Measurements from ENCODE around the gene SBF1. TPM values are rescaled to one million over a fixed set of nuclear protein-coding genes. Genes with fewer than 3 reads are reported as not detected.

The SBF1 gene
- total and polyA plus RNA-seq, 4 donors: 30.1 to 76.9 (median 34.2) TPM

DNA sequence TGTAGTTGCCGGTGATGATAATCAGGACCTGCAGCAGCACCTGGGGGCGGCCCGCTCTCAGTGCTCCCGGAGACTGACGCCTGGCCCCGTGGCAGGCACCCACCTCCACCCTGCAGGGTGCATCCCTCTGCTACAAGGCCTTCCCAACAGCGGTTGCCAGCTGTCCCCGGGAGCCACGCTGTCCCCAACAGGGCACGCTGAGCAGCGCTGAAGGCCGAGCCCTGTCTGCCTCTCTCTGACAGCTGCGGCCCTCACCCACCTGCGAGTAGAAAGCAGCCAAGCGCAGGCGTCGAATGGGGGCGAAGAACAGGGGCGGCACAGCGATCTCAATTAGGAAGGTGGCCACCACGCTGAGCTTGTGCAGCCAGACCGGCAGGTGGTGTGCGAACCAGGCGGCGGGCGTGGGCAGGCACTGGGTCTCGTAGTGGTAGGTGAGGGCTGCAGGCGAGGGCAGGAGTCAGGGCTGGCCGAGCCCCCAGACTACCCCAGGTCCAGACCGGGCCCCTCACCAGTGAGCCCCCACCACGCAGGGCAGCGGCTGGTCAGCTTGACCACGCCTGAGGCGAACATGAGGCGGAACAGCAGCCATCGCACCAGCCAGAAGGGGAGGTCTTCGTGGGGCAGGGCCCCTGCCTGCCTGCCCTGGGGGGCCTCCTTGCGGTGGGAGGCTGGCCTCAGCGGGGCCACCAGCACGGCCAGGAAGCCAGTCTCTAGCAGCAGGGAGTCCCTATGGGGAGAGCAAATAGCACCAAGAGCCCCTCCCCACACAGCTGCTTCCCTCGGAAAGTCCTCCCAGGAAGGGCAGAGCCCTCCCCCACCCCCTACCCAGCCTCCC, 31.2 kb upstream of the SBF1 start:
- no peaks in the 10 kb centered on the region for H3K27me3 ChIP-seq (ENCODE audit: control insufficient read depth in 3 of 3, insufficient read depth in 3 of 3, low read length in 2 of 3)
- DNase-seq (no peak), ATAC-seq (ENCODE audit: insufficient read depth, low FRiP score) (no peak)
- H3K9me3 ChIP-seq (ENCODE audit: control insufficient read depth in 4 of 4, insufficient read depth in 3 of 4, low read length in 3 of 4): no peaks in the 10 kb centered on the region
- H3K9ac ChIP-seq (ENCODE audit: insufficient read depth in 1 of 2, low read length in 2 of 2): no peak overlapping the region
- TF ChIP-seq, protein P1, sequence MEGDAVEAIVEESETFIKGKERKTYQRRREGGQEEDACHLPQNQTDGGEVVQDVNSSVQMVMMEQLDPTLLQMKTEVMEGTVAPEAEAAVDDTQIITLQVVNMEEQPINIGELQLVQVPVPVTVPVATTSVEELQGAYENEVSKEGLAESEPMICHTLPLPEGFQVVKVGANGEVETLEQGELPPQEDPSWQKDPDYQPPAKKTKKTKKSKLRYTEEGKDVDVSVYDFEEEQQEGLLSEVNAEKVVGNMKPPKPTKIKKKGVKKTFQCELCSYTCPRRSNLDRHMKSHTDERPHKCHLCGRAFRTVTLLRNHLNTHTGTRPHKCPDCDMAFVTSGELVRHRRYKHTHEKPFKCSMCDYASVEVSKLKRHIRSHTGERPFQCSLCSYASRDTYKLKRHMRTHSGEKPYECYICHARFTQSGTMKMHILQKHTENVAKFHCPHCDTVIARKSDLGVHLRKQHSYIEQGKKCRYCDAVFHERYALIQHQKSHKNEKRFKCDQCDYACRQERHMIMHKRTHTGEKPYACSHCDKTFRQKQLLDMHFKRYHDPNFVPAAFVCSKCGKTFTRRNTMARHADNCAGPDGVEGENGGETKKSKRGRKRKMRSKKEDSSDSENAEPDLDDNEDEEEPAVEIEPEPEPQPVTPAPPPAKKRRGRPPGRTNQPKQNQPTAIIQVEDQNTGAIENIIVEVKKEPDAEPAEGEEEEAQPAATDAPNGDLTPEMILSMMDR (IDR thresholded peaks at IDR 0.05; ENCODE audit: control extremely low read depth, extremely low read depth): no peak
- H3K27ac ChIP-seq (ENCODE audit: low read depth in 1 of 2, low read length in 1 of 2): no peak overlapping the region
- peaks cover 7 to 20% (median 12%) of the 10 kb centered on the region in 5 donors for H3K4me1 ChIP-seq (ENCODE audit: control insufficient read depth in 5 of 5, insufficient read depth in 5 of 5, low read length in 5 of 5)
- no peak overlapping the region for H3K4me3 ChIP-seq
- peaks cover 0 to 40% (median 5%) of the 10 kb centered on the region in 4 donors for H3K36me3 ChIP-seq (ENCODE audit: control insufficient read depth in 4 of 4, insufficient read depth in 4 of 4, low read length in 4 of 4)
- 91 to 94% methylated on average over 38 to 41 of the region's 41 CpGs for WGBS, 2 donors

DNA sequence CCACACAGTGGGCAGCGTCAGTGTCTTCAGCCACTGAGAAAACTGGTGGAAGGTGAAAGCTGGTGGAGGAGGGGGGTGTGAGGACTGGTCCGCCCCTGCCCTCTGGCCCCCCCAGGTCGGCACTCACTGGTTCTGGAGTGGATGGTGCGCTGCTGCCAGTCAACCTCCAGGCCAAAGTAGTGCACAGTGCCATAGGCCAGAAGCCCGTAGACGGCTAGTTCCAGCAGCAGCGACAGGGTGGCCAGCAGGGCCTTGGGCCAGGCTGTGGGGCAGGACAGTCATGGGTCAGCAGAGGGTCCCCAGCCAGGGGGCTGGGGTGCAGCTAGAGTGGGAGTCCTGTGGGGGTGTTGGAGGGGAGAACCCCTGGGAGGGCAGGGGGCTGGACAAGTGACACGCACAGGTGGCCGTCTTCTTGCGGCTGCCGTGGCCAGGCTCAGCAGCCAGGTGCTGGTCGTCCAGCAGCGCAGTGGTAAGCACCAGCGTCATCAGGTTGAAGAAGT, 30.5 kb upstream of the SBF1 start:
- TF ChIP-seq, protein P1 (IDR thresholded peaks at IDR 0.05; ENCODE audit: control extremely low read depth, extremely low read depth): no peak

DNA sequence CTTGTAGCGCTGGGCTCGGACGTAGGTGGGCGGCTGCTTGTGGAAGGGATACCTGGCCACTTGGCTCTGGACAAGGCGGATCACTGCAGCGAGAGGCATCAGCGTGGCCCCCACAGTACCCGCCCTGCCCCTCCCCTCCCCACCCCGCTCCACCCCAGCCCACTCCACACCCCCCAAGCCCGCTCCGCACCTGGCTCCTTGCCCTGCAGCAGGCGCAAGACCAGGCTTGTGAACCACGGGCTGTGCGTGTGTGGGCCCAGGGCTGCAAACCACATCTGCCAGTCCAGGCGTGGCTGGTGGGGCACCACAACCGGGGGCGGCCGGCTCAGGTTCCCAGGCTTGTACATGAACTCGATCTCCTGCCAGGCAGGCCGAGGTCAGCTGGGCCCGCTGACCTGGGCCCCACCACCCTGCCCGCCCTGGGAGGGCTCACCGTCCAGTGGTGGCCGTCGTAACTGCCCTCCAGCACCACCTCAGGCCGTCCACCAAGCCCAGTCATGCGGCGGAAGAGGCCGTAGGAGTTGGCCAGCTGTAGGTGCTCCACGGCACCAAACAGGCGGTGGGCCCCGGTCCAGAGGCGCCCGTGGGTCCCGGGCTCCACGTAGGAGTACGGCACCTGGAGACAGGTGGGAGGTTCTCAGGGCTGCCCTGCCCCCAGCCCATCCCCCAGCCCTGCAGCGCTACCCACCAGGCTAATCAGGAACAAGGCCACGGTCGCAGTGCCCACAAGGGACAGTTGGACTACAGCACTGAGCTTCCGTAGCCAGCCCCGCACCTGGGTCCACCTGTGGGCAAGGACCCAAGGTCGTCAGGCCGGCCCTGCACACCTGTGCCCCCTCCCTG, 29.8 kb upstream of the SBF1 start:
- TF ChIP-seq, protein P1 (IDR thresholded peaks at IDR 0.05; ENCODE audit: control extremely low read depth, extremely low read depth): no peak
- Histone ChIP-seq H3K36me3 (ENCODE audit: control insufficient read depth in 4 of 4, insufficient read depth in 4 of 4, low read length in 4 of 4) (peaks cover 0 to 38% (median 5%) of the 10 kb centered on the region in 4 donors), H3K9me3 (ENCODE audit: control insufficient read depth in 4 of 4, insufficient read depth in 3 of 4, low read length in 3 of 4) (no peaks in the 10 kb centered on the region), H3K27me3 (ENCODE audit: control insufficient read depth in 3 of 3, insufficient read depth in 3 of 3, low read length in 2 of 3) (no peaks in the 10 kb centered on the region), H3K4me3 (no peak overlapping the region), H3K4me1 (ENCODE audit: control insufficient read depth in 5 of 5, insufficient read depth in 5 of 5, low read length in 5 of 5) (peaks cover 7 to 19% (median 12%) of the 10 kb centered on the region in 5 donors), H3K9ac (ENCODE audit: insufficient read depth in 1 of 2, low read length in 2 of 2) (no peak overlapping the region), H3K27ac (ENCODE audit: low read depth in 1 of 2, low read length in 1 of 2) (no peak overlapping the region)
- ATAC-seq (ENCODE audit: insufficient read depth, low FRiP score): no peak
- 93 to 95% methylated on average over 42 to 44 of the region's 44 CpGs for WGBS, 2 donors
- no peak for DNase-seq

More for the DNA sequence above, 30.5 kb upstream of the SBF1 start:
- Histone ChIP-seq H3K27ac (ENCODE audit: low read depth in 1 of 2, low read length in 1 of 2) (no peak overlapping the region), H3K27me3 (ENCODE audit: control insufficient read depth in 3 of 3, insufficient read depth in 3 of 3, low read length in 2 of 3) (no peaks in the 10 kb centered on the region), H3K4me3 (no peak overlapping the region), H3K36me3 (ENCODE audit: control insufficient read depth in 4 of 4, insufficient read depth in 4 of 4, low read length in 4 of 4) (peaks cover 0 to 38% (median 5%) of the 10 kb centered on the region in 4 donors), H3K4me1 (ENCODE audit: control insufficient read depth in 5 of 5, insufficient read depth in 5 of 5, low read length in 5 of 5) (peaks cover 7 to 20% (median 12%) of the 10 kb centered on the region in 5 donors), H3K9ac (ENCODE audit: insufficient read depth in 1 of 2, low read length in 2 of 2) (no peak overlapping the region), H3K9me3 (ENCODE audit: control insufficient read depth in 4 of 4, insufficient read depth in 3 of 4, low read length in 3 of 4) (no peaks in the 10 kb centered on the region)
- ATAC-seq (ENCODE audit: insufficient read depth, low FRiP score): no peak
- no peak for DNase-seq
- WGBS, 2 donors: 89 to 92% methylated on average over 14 of the region's 14 CpGs
